Thyroid gland (tissue), 4 donors: ENCODE data around the gene ZFAND3. TPM values are rescaled to one million over a fixed set of nuclear protein-coding genes. Genes with fewer than 3 reads are reported as not detected.

Experiments
- DNase-seq, 2 donors: peaks; one replicate each; pipeline ENCODE4 v3.0.0-alpha.2; 2019
- H3K27ac ChIP-seq, 3 donors: fragments of 200-600 bp; sonication (generic); 1 replicate in 2 of 3; 2 replicates in 1 of 3; pipeline ENCODE4 v1.5.1; 2016 to 2019; ENCODE audit warnings: mild to moderate bottlenecking in 1 of 3, moderate library complexity in 1 of 3
- H3K27me3 ChIP-seq: fragments of 200-600 bp; sonication (generic); one replicate; pipeline ENCODE4 v1.5.1; 2019
- H3K36me3 ChIP-seq, 2 donors: fragments of 200-600 bp; sonication (generic); one replicate each; pipeline ENCODE4 v1.5.1; 2016 to 2019
- H3K4me1 ChIP-seq, 2 donors: fragments of 200-600 bp; sonication (generic); one replicate each; pipeline ENCODE4 v1.5.1; 2017 to 2019
- H3K4me3 ChIP-seq, 3 donors: fragments of 200-600 bp; sonication (generic); replicated peaks in 1 of 3; 1 replicate in 2 of 3; 2 replicates in 1 of 3; pipeline ENCODE4 v1.5.1; 2016; ENCODE audit warnings: mild to moderate bottlenecking in 1 of 3
- H3K9me3 ChIP-seq: fragments of 200-600 bp; sonication (generic); one replicate; pipeline ENCODE4 v1.5.1; 2017
- POLR2A ChIP-seq, 2 donors: fragments of 450-650 bp; IDR thresholded peaks; one replicate each; pipeline ENCODE4 v1.6.1; 2017; ENCODE audit warnings: antibody characterized with exemption in 2 of 2, mild to moderate bottlenecking in 2 of 2, moderate library complexity in 1 of 2
- WGBS, 2 donors: methylation state at CpG; one replicate each; pipeline ENCODE4 v1.1.5; 2017; 5-methylcytosine and 5-hydroxymethylcytosine counted together
- intact Hi-C: fragments of 100-400 bp; cut with DNase I; formaldehyde crosslinking; loops from one replicate; pipeline ENCODE4 v1.15.1; 2023
- total RNA-seq, 4 donors: library from RNA; depleted of rRNA; stranded (reverse); fragments of >200 nt; gene quantifications; one replicate each; pipeline ENCODE4 v1.2.3, GENCODE V29; 2016
- TF ChIP-seq, protein P1 (sequence below), 6 experiments: fragments of 200-600 bp in 3 of 6; fragments of 450-650 bp in 3 of 6; sonication (generic) in 3 of 6; IDR thresholded peaks; one replicate each; pipeline ENCODE4 v1.5.1; 2016 to 2019; ENCODE audit warnings: antibody characterized with exemption in 6 of 6, mild to moderate bottlenecking in 2 of 6, inconsistent platforms in 1 of 6, moderate library complexity in 1 of 6

ZFAND3 gene
- total RNA-seq, 4 donors from 2014 or later = 41.3 to 57.7 (median 55.9) TPM

GRCh38 chr6:37977715-37978114, 158.2 kb downstream of the ZFAND3 start:
- Histone ChIP-seq H3K36me3 (no peaks in the 10 kb centered on the region), H3K27me3 (no peaks in the 10 kb centered on the region), H3K9me3 (no peaks in the 10 kb centered on the region), H3K4me1 (peaks cover 26 to 39% of the 10 kb centered on the region in 2 donors), H3K27ac (no peak overlapping the region), H3K4me3 (no peak overlapping the region)
- WGBS, 2 donors = 61 to 81% methylated on average over 3 of the region's 3 CpGs
- no peak for TF ChIP-seq POLR2A (IDR thresholded peaks at IDR 0.05)
- TF ChIP-seq, protein P1, sequence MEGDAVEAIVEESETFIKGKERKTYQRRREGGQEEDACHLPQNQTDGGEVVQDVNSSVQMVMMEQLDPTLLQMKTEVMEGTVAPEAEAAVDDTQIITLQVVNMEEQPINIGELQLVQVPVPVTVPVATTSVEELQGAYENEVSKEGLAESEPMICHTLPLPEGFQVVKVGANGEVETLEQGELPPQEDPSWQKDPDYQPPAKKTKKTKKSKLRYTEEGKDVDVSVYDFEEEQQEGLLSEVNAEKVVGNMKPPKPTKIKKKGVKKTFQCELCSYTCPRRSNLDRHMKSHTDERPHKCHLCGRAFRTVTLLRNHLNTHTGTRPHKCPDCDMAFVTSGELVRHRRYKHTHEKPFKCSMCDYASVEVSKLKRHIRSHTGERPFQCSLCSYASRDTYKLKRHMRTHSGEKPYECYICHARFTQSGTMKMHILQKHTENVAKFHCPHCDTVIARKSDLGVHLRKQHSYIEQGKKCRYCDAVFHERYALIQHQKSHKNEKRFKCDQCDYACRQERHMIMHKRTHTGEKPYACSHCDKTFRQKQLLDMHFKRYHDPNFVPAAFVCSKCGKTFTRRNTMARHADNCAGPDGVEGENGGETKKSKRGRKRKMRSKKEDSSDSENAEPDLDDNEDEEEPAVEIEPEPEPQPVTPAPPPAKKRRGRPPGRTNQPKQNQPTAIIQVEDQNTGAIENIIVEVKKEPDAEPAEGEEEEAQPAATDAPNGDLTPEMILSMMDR (IDR thresholded peaks at IDR 0.05) = no peak
- DNase-seq = no peak
- intact Hi-C loops = no loop called here

DNA sequence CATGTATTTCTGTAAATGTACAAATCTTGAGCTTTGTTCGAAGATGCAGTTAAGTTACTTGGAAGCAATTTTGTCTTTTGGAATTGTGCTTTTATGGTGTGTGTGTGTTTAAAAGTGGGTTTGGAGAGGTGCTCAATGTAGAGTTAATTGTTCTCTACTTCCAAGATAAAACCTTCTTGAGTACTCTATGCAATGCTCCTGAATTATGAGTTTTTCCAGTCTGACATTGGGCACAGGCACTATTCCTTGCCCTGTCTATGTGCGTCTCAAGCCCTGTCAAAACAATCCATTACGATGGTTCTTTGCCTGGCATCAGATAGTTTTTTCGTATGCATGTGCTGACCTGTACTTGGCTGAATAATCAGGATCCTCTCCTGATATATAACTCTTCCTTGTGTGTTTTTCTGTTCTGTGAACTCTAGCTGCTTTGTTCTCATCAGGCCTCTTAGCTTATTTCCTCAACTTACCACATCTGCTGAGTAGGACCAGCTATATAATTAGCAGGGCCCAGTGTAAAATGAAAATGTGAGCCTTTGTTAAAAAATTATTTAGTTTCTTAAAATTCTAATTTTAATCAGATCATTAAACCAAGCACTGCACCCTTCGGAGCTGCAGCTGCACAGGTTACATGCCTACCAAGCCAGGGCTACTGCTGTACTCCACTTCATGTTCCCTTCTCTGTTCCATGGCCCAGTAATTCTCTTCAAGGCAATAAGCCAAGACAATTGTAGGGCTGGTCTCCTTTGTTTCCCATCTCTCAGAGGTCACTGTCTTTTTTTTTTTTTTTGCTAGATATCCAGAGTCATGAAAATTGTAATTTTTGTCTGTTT, 160.1 kb downstream of the ZFAND3 start:
- no peaks in the 10 kb centered on the region for H3K36me3 ChIP-seq
- H3K4me1 ChIP-seq = peaks cover 30 to 41% of the 10 kb centered on the region in 2 donors
- DNase-seq = no peak
- 36 to 40% methylated on average over 5 of the region's 5 CpGs for WGBS, 2 donors
- H3K27ac ChIP-seq = peak overlapping the region in 1 of 3 donors; percentile 31
- no peaks in the 10 kb centered on the region for H3K9me3 ChIP-seq
- intact Hi-C loops = no loop called here
- TF ChIP-seq POLR2A (IDR thresholded peaks at IDR 0.05) = no peak
- TF ChIP-seq, protein P1 (IDR thresholded peaks at IDR 0.05) = no peak
- H3K27me3 ChIP-seq = no peaks in the 10 kb centered on the region
- no peak overlapping the region for H3K4me3 ChIP-seq

- no peak for DNase-seq
- Histone ChIP-seq H3K27me3 (no peaks in the 10 kb centered on the region), H3K4me1 (peaks cover 36 to 47% of the 10 kb centered on the region in 2 donors), H3K27ac (peak overlapping the region in 1 of 3 donors; percentile 31), H3K4me3 (no peak overlapping the region), H3K9me3 (no peaks in the 10 kb centered on the region), H3K36me3 (no peaks in the 10 kb centered on the region)
- intact Hi-C loops = no loop called here
- TF ChIP-seq, protein P1 (IDR thresholded peaks at IDR 0.05) = no peak
- TF ChIP-seq POLR2A (IDR thresholded peaks at IDR 0.05) = no peak
- WGBS, 2 donors = 31 to 34% methylated on average over 1 of the region's 1 CpG
These were observed 160.7 kb downstream of the ZFAND3 start for GRCh38 chr6:37980222-37980595.

- H3K36me3 ChIP-seq = no peaks in the 10 kb centered on the region
- WGBS, 2 donors = 87 to 91% methylated on average over 2 of the region's 2 CpGs
- H3K27me3 ChIP-seq = no peaks in the 10 kb centered on the region
- H3K4me1 ChIP-seq = peaks cover 49 to 61% of the 10 kb centered on the region in 2 donors
- H3K4me3 ChIP-seq = no peak overlapping the region
- intact Hi-C loops = no loop called here
- TF ChIP-seq, protein P1 (IDR thresholded peaks at IDR 0.05) = no peak
- no peak for TF ChIP-seq POLR2A (IDR thresholded peaks at IDR 0.05)
- DNase-seq = no peak
- no peak overlapping the region for H3K27ac ChIP-seq
- no peaks in the 10 kb centered on the region for H3K9me3 ChIP-seq
These were observed 162.1 kb downstream of the ZFAND3 start for GRCh38 chr6:37981626-37982025.

DNA sequence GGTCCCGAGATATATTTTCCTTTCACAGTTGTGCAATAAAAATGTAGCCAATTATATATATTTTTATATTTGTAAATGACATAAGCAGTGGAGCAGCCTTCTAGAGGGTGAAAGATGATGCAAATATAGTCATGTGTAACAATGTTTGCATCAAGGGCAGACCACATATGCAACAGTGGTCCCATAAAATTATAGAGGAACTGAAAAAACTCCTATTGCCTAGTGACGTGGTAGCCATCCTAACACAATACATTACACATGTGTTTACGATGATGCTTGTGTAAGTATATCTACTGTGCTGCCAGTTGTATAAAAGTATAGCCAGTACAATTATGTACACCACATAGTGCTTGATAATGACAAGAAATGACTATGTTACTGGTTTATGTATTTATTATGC, 162.8 kb downstream of the ZFAND3 start:
- TF ChIP-seq, protein P1 (IDR thresholded peaks at IDR 0.05) = no peak
- no peak for TF ChIP-seq POLR2A (IDR thresholded peaks at IDR 0.05)
- Histone ChIP-seq H3K4me1 (peaks cover 56 to 68% of the 10 kb centered on the region in 2 donors), H3K27me3 (no peaks in the 10 kb centered on the region), H3K36me3 (no peaks in the 10 kb centered on the region), H3K9me3 (no peaks in the 10 kb centered on the region), H3K4me3 (no peak overlapping the region), H3K27ac (no peak overlapping the region)
- intact Hi-C loops = no loop called here
- DNase-seq = no peak
- WGBS, 2 donors = 92 to 95% methylated on average over 3 of the region's 3 CpGs
